Right ventricle myocardium inferior (tissue), 1 donor: Measurements from ENCODE around the gene NODAL. TPM values are rescaled to one million over a fixed set of nuclear protein-coding genes. Genes with fewer than 3 reads are reported as not detected.

Experiments
- ATAC-seq: fragments of 200-7000 bp; cut with Tn5 transposase; one replicate; pipeline ENCODE4 v1.9.1; 2020; ENCODE audit warnings: mild to moderate bottlenecking, moderate library complexity
- DNase-seq: peaks from one replicate; pipeline ENCODE4 v3.0.0; 2021; ENCODE audit errors: missing footprints
- intact Hi-C: fragments of 100-400 bp; cut with DNase I; formaldehyde crosslinking; loops from one replicate; pipeline ENCODE4 v1.11.0; 2022
- total RNA-seq: library from RNA; stranded (reverse); fragmentation: NEBNext Ultra II Directional; extraction: Animal tissue kit (Norgen Biotek cat#: 25700); gene quantifications from one replicate; pipeline ENCODE4 v1.2.1, GENCODE V29; 2021
- donor health status: DM: no; HTN: yes; CAD: no; lungs with severe emphysema.

Gene NODAL
- total RNA-seq, 1 donor from 2014 or later: not detected

GRCh38 chr10:70440296-70441160 lies 953 bp downstream of the NODAL start:
- intact Hi-C loops: no loop called here
- ATAC-seq (no peak), DNase-seq (peak; percentile 57)

GRCh38 chr10:70437721-70438120 lies 3.8 kb downstream of the NODAL start:
- no peak for DNase-seq
- intact Hi-C loops: no loop called here
- ATAC-seq: no peak

GRCh38 chr10:70435241-70436085 lies 6.0 kb downstream of the NODAL start:
- DNase-seq: no peak
- intact Hi-C loops: no loop called here
- ATAC-seq: no peak

- intact Hi-C loops: loop anchor here (2.0 kb wide), 1 partner anchor 29 kb away; the partner anchor contains the start of gene EIF4EBP2
- DNase-seq (no peak), ATAC-seq (peak; percentile 35)
These were observed 7.8 kb downstream of the NODAL start for GRCh38 chr10:70433581-70434280.

- ATAC-seq (no peak), DNase-seq (no peak)
- intact Hi-C loops: loop anchor here (2.0 kb wide), 1 partner anchor 28 kb away; the partner anchor contains the start of gene EIF4EBP2
These were observed 8.8 kb downstream of the NODAL start for GRCh38 chr10:70432561-70433263.

- peak; percentile 58 for ATAC-seq
- DNase-seq: peak; percentile 79
- intact Hi-C loops: loop anchor here (2.0 kb wide), 1 partner anchor 27 kb away; the partner anchor contains the start of gene EIF4EBP2
These were observed 9.4 kb downstream of the NODAL start for GRCh38 chr10:70432101-70432500.

GRCh38 chr10:70430493-70431445 lies 10.7 kb downstream of the NODAL start:
- ATAC-seq: peak; percentile 86
- no peak for DNase-seq
- intact Hi-C loops: loop anchor here (2.0 kb wide), 1 partner anchor 28 kb away; no protein-coding TSS in a partner anchor

- intact Hi-C loops: no loop called here
- DNase-seq (no peak), ATAC-seq (no peak)
These were observed 14.7 kb downstream of the NODAL start for GRCh38 chr10:70426823-70427222.

GRCh38 chr10:70425096-70425495 lies 16.4 kb downstream of the NODAL start:
- ATAC-seq (no peak), DNase-seq (no peak)
- intact Hi-C loops: no loop called here

GRCh38 chr10:70424320-70424719 lies 17.2 kb downstream of the NODAL start:
- DNase-seq: no peak
- ATAC-seq: no peak
- intact Hi-C loops: no loop called here

- DNase-seq: no peak
- no peak for ATAC-seq
- intact Hi-C loops: no loop called here
These were observed 22.8 kb downstream of the NODAL start for GRCh38 chr10:70418713-70419112.

GRCh38 chr10:70418229-70418628 lies 23.3 kb downstream of the NODAL start:
- ATAC-seq: no peak
- intact Hi-C loops: no loop called here
- DNase-seq: no peak

- DNase-seq (no peak), ATAC-seq (no peak)
- intact Hi-C loops: no loop called here
These were observed 23.9 kb downstream of the NODAL start for GRCh38 chr10:70417568-70417967.

- intact Hi-C loops: no loop called here
- no peak for DNase-seq
- ATAC-seq: no peak
These were observed 29.1 kb downstream of the NODAL start for GRCh38 chr10:70412356-70412755.

- DNase-seq (no peak), ATAC-seq (no peak)
- intact Hi-C loops: no loop called here
These were observed 30.9 kb downstream of the NODAL start for GRCh38 chr10:70410608-70411007.

- no peak for DNase-seq
- no peak for ATAC-seq
- intact Hi-C loops: no loop called here
These were observed 31.7 kb downstream of the NODAL start for GRCh38 chr10:70409772-70410171.
